Stimulated activated CD4-positive, alpha-beta T cell treated with anti-CD3 and anti-CD28 coated beads, Interleukin-1b, Interleukin-23, amount 100 ng/mL, for 48 hours (primary cell): Measurements from ENCODE around the gene PPDPF.
"Not testable (repeated sequence)": the region's sequence is repeated elsewhere in the genome, so short reads cannot be mapped to it uniquely, and the experiment has no call there.

Experiments used
- DNase-seq: peaks from one replicate; pipeline ENCODE4 v3.0.0-alpha.2; 2020

The PPDPF gene

GRCh38 chr20:63566395-63567135 lies 46.0 kb downstream of the PPDPF start:
- no peak for DNase-seq

DNA sequence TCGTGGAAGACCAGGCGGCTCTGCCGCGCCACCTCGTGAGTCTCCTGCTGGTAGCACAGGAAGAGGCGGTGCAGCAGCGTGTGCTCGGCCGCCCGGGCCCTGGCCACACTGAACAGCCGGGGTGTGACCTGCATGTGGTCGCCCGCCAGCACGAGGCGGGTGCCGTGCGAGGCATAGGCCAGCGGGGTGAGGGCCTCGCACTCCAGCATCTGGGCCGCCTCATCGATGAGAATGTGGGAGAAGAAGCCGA lies 46.5 kb downstream of the PPDPF start:
- no peak for DNase-seq

GRCh38 chr20:63567386-63568169 lies 47.0 kb downstream of the PPDPF start:
- DNase-seq, result peak; percentile 51

- no peak for DNase-seq
Observed at GRCh38 chr20:63568170-63568981, 47.8 kb downstream of the PPDPF start.

DNA sequence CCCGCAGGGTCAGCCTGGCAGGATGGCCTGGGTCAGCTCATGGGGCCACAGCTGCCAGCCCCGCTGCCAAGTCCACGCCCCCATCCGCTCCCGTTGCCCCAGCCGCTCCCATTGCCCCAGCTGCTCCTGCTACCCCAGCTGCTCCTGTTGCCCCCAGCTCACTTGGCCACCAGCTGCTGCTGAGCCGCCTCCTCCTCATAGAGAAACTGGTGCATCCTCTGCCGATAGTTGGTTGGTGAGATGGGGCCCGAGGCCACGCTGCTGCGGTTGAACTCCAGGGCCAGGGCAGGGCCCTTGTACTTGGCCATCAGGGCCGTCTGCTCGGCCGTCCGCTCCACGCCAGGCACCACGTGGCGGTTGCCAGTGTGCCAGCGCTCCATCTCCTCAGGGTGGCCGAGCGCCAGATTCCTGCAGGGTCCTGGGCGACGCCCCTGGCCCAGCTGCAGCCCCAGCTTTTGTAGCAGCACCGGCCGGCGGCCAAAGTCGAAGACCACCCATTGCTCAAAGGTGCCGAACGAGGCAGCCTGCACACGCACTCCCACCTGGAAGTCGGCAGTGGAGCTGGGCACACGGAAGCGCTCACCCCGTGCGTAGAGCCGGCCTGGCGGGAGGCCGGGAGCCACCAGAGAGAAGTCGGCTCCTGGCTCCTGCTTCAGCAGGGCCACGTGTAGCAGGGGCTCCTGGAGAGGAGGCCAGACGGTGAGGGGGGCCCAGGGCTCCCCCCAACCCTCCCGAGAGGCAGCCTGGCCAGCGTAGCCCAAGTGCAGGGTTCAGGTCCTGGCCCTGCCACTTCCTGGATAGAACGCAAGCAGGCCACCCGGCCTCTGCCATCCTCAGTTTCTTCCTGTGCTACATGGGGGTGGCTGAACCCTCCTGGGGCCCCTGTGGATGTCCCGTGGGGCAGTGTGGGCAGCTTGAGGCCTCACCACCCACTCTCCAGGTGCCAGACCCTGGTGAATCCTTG lies 48.7 kb downstream of the PPDPF start:
- no peak for DNase-seq

- no peak for DNase-seq
Observed at GRCh38 chr20:63570281-63571086, 49.9 kb downstream of the PPDPF start.

GRCh38 chr20:63571087-63571478 lies 50.5 kb downstream of the PPDPF start:
- not testable (repeated sequence) for DNase-seq
